Mesendoderm (in vitro differentiated cells): Measurements from ENCODE around the gene MYPOP.
A peak's percentile ranks its signal among the peaks of the same experiment; 100 is the strongest.

Experiments used
- DNase-seq: peaks from one replicate; pipeline ENCODE4 v3.0.0; 2013
- H2AK5ac ChIP-seq: 2 replicates; pipeline ENCODE4 v1.6.1; 2013; ENCODE audit warnings: low read length, inconsistent platforms
- H2BK120ac ChIP-seq: 2 replicates; pipeline ENCODE4 v1.6.1; 2013; ENCODE audit warnings: low read depth, mild to moderate bottlenecking, low read length, moderate library complexity, mixed read lengths
- H2BK15ac ChIP-seq: replicated peaks from 2 replicates; pipeline ENCODE4 v1.6.1; 2013; ENCODE audit warnings: low read depth, mild to moderate bottlenecking, moderate library complexity
- H2BK5ac ChIP-seq: 2 replicates; pipeline ENCODE4 v1.6.1; 2013; ENCODE audit warnings: low read length, inconsistent platforms
- H3K18ac ChIP-seq: 2 replicates; pipeline ENCODE4 v1.6.1; 2013; ENCODE audit warnings: mild to moderate bottlenecking, low read length, mixed read lengths
- H3K23ac ChIP-seq: one replicate; pipeline ENCODE4 v1.6.1; 2013; ENCODE audit warnings: low read length
- H3K27ac ChIP-seq: 2 replicates; pipeline ENCODE4 v1.5.1; 2013; ENCODE audit warnings: low read depth, mild to moderate bottlenecking, inconsistent platforms, low read length, moderate library complexity
- H3K27me3 ChIP-seq: 2 replicates; pipeline ENCODE4 v1.6.1; 2013; ENCODE audit warnings: low read length, control low read depth, mild to moderate bottlenecking, inconsistent platforms; ENCODE audit not compliant: insufficient read depth, poor library complexity
- H3K36me3 ChIP-seq: 2 replicates; pipeline ENCODE4 v1.6.1; 2013; ENCODE audit warnings: low read length, inconsistent platforms; ENCODE audit not compliant: control insufficient read depth, insufficient read depth
- H3K4ac ChIP-seq: one replicate; pipeline ENCODE4 v1.6.1; 2013; ENCODE audit warnings: low read depth, mild to moderate bottlenecking, low read length, moderate library complexity
- H3K4me1 ChIP-seq: 2 replicates; pipeline ENCODE4 v1.6.1; 2013; ENCODE audit warnings: low read depth, low read length, inconsistent platforms; ENCODE audit not compliant: control insufficient read depth
- H3K4me2 ChIP-seq: 2 replicates; pipeline ENCODE4 v1.6.1; 2013; ENCODE audit warnings: low read length
- H3K4me3 ChIP-seq: 2 replicates; pipeline ENCODE4 v1.5.1; 2013; ENCODE audit warnings: mild to moderate bottlenecking, low read length
- H3K56ac ChIP-seq: one replicate; pipeline ENCODE4 v1.6.1; 2013; ENCODE audit warnings: low read length
- H3K79me1 ChIP-seq: 2 replicates; pipeline ENCODE4 v1.6.1; 2013; ENCODE audit warnings: low read length, inconsistent platforms
- H3K79me2 ChIP-seq: 2 replicates; pipeline ENCODE4 v1.6.1; 2013; ENCODE audit warnings: mild to moderate bottlenecking, low read length; ENCODE audit not compliant: control insufficient read depth, insufficient read depth
- H3K9ac ChIP-seq: 2 replicates; pipeline ENCODE4 v1.6.1; 2013; ENCODE audit warnings: low read length, inconsistent platforms
- H4K5ac ChIP-seq: one replicate; pipeline ENCODE4 v1.6.1; 2013; ENCODE audit warnings: low read length
- H4K8ac ChIP-seq: one replicate; pipeline ENCODE4 v1.6.1; 2013; ENCODE audit warnings: low read depth, mild to moderate bottlenecking, control low read depth, low read length, moderate library complexity
- WGBS: extraction: QIAGEN DNeasy Blood & Tissue Kit; methylation state at CpG from one replicate; pipeline ENCODE4 v1.1.7; 2013; ENCODE audit warnings: low lambda C conversion rate, missing lambda C conversion rate; ENCODE audit not compliant: insufficient coverage; ENCODE audit errors: extremely low coverage; 5-methylcytosine and 5-hydroxymethylcytosine counted together

MYPOP gene

GRCh38 chr19:45879971-45880370, 22.4 kb downstream of the MYPOP start:
- Histone ChIP-seq H3K4me1 (peaks cover 17% of the 10 kb centered on the region), H2BK15ac (no peak overlapping the region), H3K18ac (no peak overlapping the region), H3K4ac (no peak overlapping the region), H3K27ac (no peak overlapping the region), H3K23ac (no peak overlapping the region), H4K8ac (no peak overlapping the region), H2AK5ac (no peak overlapping the region), H3K4me2 (no peak overlapping the region), H3K56ac (no peak overlapping the region), H3K4me3 (no peak overlapping the region), H3K79me1 (peaks cover 2% of the 10 kb centered on the region), H3K36me3 (no peaks in the 10 kb centered on the region), H3K27me3 (no peaks in the 10 kb centered on the region), H3K79me2 (peaks cover 3% of the 10 kb centered on the region), H4K5ac (no peak overlapping the region), H2BK5ac (no peak overlapping the region), H3K9ac (no peak overlapping the region), H2BK120ac (no peak overlapping the region)
- WGBS = no CpG with 5 or more reads among the region's 2 CpGs
- DNase-seq = no peak

DNA sequence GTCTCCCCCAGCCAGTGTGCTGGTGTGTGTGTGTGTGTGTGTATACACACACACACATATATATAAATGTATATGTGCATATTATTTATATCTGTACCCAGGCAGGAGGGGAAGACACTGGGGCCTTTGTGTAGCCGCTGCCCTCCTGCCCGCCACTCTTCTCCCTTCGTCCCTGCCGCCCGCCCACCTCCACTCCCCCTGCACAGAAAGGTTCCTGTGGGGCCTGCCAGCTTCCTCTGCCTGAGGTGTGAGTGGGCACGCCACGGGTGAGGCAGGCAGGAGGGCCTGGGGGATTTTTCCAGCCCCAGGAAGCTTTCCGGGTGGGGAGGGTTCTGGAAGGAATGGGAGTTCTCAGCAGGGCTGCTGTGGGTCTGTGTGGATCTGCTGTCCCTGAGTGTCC, 23.4 kb downstream of the MYPOP start:
- Histone ChIP-seq H2BK15ac (no peak overlapping the region), H2BK5ac (no peak overlapping the region), H3K23ac (no peak overlapping the region), H3K79me1 (peaks cover 2% of the 10 kb centered on the region), H3K4me3 (no peak overlapping the region), H3K18ac (no peak overlapping the region), H3K27me3 (no peaks in the 10 kb centered on the region), H3K4me1 (peaks cover 17% of the 10 kb centered on the region), H3K9ac (no peak overlapping the region), H3K79me2 (no peaks in the 10 kb centered on the region), H2AK5ac (no peak overlapping the region), H3K4ac (no peak overlapping the region), H3K4me2 (no peak overlapping the region), H2BK120ac (no peak overlapping the region), H4K5ac (no peak overlapping the region), H3K56ac (peak overlapping the region; percentile 22), H3K27ac (no peak overlapping the region), H4K8ac (no peak overlapping the region), H3K36me3 (no peaks in the 10 kb centered on the region)
- no CpG with 5 or more reads among the region's 8 CpGs for WGBS
- DNase-seq = no peak

GRCh38 chr19:45878043-45878794, 24.2 kb downstream of the MYPOP start:
- no peaks in the 10 kb centered on the region for H3K36me3 ChIP-seq
- H3K18ac ChIP-seq = no peak overlapping the region
- H2BK15ac ChIP-seq = no peak overlapping the region
- no peak overlapping the region for H3K4ac ChIP-seq
- no peak overlapping the region for H4K5ac ChIP-seq
- no peaks in the 10 kb centered on the region for H3K27me3 ChIP-seq
- no peak for DNase-seq
- no peak overlapping the region for H2AK5ac ChIP-seq
- H2BK5ac ChIP-seq = no peak overlapping the region
- no peaks in the 10 kb centered on the region for H3K79me2 ChIP-seq
- no peak overlapping the region for H3K4me2 ChIP-seq
- no peak overlapping the region for H3K56ac ChIP-seq
- peaks cover 2% of the 10 kb centered on the region for H3K79me1 ChIP-seq
- no CpG with 5 or more reads among the region's 11 CpGs for WGBS
- H3K4me1 ChIP-seq = peaks cover 17% of the 10 kb centered on the region
- H3K4me3 ChIP-seq = no peak overlapping the region
- H3K23ac ChIP-seq = no peak overlapping the region
- H4K8ac ChIP-seq = no peak overlapping the region
- no peak overlapping the region for H3K27ac ChIP-seq
- no peak overlapping the region for H2BK120ac ChIP-seq
- H3K9ac ChIP-seq = no peak overlapping the region

DNA sequence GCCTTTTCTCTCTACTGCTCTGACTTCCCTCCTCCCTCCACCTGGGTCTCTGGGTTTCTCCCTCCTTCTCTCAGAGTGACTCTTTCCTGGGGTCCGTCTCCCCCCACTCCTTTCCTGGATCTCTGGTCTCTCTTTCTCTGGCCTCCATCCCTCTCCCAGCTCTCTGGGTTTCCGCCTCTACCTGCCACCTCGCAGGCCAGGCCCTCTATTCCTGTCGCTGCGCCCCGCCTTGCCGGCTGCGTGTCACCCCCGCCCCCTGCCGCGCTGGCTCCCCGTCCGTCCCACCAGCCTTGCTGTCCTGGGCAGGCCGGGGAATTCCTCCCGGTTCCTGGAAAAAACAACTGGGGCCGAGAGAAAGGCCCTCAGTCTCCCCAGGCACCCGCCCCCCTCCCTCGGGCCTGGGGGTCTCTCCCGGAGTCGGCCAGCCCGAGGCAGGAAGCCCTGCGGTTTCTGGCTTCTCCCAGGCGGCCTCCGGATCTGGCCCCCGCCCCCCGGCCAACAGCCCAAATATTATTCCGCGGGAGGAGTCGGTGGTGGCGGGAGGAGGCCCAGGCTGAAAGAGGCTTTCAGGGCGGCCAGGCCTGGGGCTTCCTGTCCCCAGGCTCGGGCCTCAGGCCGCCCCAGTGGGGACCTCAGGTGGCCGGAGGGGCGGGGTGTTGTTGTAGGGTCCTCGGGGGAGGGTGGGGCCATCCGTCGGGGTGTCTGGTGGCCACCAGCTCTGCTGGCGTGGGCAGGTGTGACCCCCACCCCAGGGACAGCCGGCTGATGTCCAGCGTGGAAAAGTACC, 25.8 kb downstream of the MYPOP start:
- Histone ChIP-seq H4K8ac (peak overlapping the region; percentile 69), H3K23ac (no peak overlapping the region), H3K56ac (peak overlapping the region; percentile 91), H3K18ac (peak overlapping the region; percentile 85), H3K4me3 (no peak overlapping the region), H3K36me3 (peaks cover 3% of the 10 kb centered on the region), H3K4ac (peak overlapping the region; percentile 77), H3K9ac (peak overlapping the region; percentile 49), H4K5ac (no peak overlapping the region), H2BK5ac (peak overlapping the region; percentile 71), H2AK5ac (no peak overlapping the region), H3K4me1 (peaks cover 9% of the 10 kb centered on the region), H3K79me2 (no peaks in the 10 kb centered on the region), H3K79me1 (peaks cover 2% of the 10 kb centered on the region), H2BK120ac (peak overlapping the region; percentile 21), H3K27ac (peak overlapping the region; percentile 72), H3K4me2 (peak overlapping the region; percentile 39), H3K27me3 (no peaks in the 10 kb centered on the region), H2BK15ac (no peak overlapping the region)
- WGBS = no CpG with 5 or more reads among the region's 41 CpGs
- DNase-seq = peak; percentile 67

DNA sequence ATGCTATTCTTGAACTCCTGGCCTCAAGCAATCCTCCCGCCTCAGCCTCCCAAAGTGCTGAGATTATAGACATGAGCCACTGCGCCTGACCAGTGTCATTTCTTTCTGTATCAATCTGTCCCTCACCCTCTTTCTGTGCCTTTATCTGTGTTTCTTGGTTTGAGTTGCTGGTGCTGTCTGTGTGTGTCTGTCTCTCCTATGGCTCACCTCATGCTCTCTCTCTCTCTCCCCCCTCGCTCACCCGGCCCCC, 26.3 kb downstream of the MYPOP start:
- Histone ChIP-seq H2AK5ac (no peak overlapping the region), H4K8ac (no peak overlapping the region), H3K79me1 (peaks cover 2% of the 10 kb centered on the region), H3K36me3 (peaks cover 3% of the 10 kb centered on the region), H3K4me2 (no peak overlapping the region), H2BK120ac (no peak overlapping the region), H3K27me3 (no peaks in the 10 kb centered on the region), H2BK5ac (no peak overlapping the region), H3K56ac (peak overlapping the region; percentile 91), H3K9ac (peak overlapping the region; percentile 49), H3K4me3 (no peak overlapping the region), H3K27ac (peak overlapping the region; percentile 72), H3K4me1 (peaks cover 4% of the 10 kb centered on the region), H3K79me2 (no peaks in the 10 kb centered on the region), H3K4ac (peak overlapping the region; percentile 18), H2BK15ac (no peak overlapping the region), H3K23ac (no peak overlapping the region), H3K18ac (peak overlapping the region; percentile 85), H4K5ac (no peak overlapping the region)
- DNase-seq = no peak
- no CpG with 5 or more reads among the region's 4 CpGs for WGBS
